Neural cell (in vitro differentiated cells): ENCODE data around the gene ICA1.

Source experiments
- CTCF ChIP-seq: fragments of 450-650 bp; IDR thresholded peaks from 2 replicates; pipeline ENCODE4 v1.5.1; 2014; ENCODE audit warnings: antibody characterized with exemption, mild to moderate bottlenecking, moderate library complexity; ENCODE audit not compliant: poor library complexity, severe bottlenecking
- EP300 ChIP-seq: fragments of 450-650 bp; conservative IDR thresholded peaks from 2 replicates; pipeline ENCODE4 v1.6.1; 2014; ENCODE audit warnings: antibody characterized with exemption, mild to moderate bottlenecking, moderate library complexity; ENCODE audit not compliant: poor library complexity, severe bottlenecking
- POLR2AphosphoS5 ChIP-seq: IDR thresholded peaks from 2 replicates; pipeline ENCODE4 v1.6.1; 2012

- TF ChIP-seq EP300 (no peak), CTCF (no peak), POLR2AphosphoS5 (no peak)
Observed at GRCh38 chr7:8135417-8135816, 126.5 kb downstream of the ICA1 start.
